GM12878 (cell line): ENCODE data around the gene BCAT1. TPM values are rescaled to one million over a fixed set of nuclear protein-coding genes. Genes with fewer than 3 reads are reported as not detected.

ENCODE experiments used
- ATAC-seq: fragments of 200-7000 bp; cut with Tn5 transposase; 3 replicates; pipeline ENCODE4 v1.9.1; 2020; ENCODE audit warnings: mild to moderate bottlenecking, moderate library complexity
- BruUV-seq: library from RNA; stranded (reverse); fragments of 400-500 nt; replicated peaks from 2 replicates; lab custom pipeline; 2021; lab: Mats Ljungman, UMichigan
- CTCF ChIA-PET: fragments of 300-600 bp; sonication (Branson Sonifier 250); formaldehyde crosslinking; extraction: SDS; loops from one replicate; lab custom pipeline; 2021; ENCODE audit warnings: inconsistent platforms; lab: Yijun Ruan, JAX
- POLR2A ChIA-PET: fragments of 350-600 bp; formaldehyde crosslinking; extraction: SDS; loops from one replicate; lab custom pipeline; 2021; ENCODE audit warnings: inconsistent platforms; lab: Charles Lee
- RAD21 ChIA-PET: fragments of 300-600 bp; sonication (Branson Sonifier 250); formaldehyde crosslinking; loops from one replicate; lab custom pipeline; 2023; ENCODE audit warnings: antibody characterized with exemption; ENCODE audit not compliant: unreplicated experiment; lab: Charles Lee
- SMC1A ChIA-PET: fragments of 300-600 bp; sonication (Branson Sonifier 250); formaldehyde crosslinking; loops from one replicate; lab custom pipeline; 2023; ENCODE audit not compliant: unreplicated experiment, uncharacterized antibody; lab: Charles Lee
- DNase-seq: peaks from one replicate; pipeline ENCODE4 v3.0.0-alpha.2; 2011; ENCODE audit warnings: low read depth, low spot score
- FAIRE-seq: peaks from 3 replicates; lab custom pipeline; 2011; peaks lifted over from hg19 to GRCh38; lab: Jason Lieb, UNC
- H2AFZ ChIP-seq: 2 replicates; pipeline ENCODE4 v1.6.0; 2011; ENCODE audit warnings: low read depth, low read length, control low read depth; ENCODE audit not compliant: control insufficient read depth
- H3K27ac ChIP-seq: 2 replicates; pipeline ENCODE4 v1.5.1; 2011; ENCODE audit warnings: control low read depth; ENCODE audit not compliant: control insufficient read depth, insufficient read depth
- H3K27me3 ChIP-seq, 2 experiments: replicated peaks in 1 of 2; 2 replicates each; pipeline versions ENCODE4 v1.6.0 to v1.6.1; 2011; ENCODE audit warnings: low read length in 1 of 2; ENCODE audit not compliant: control insufficient read depth in 2 of 2, insufficient read depth in 2 of 2
- H3K36me3 ChIP-seq, 2 experiments: 2 replicates each; pipeline ENCODE4 v1.5.1; 2011; ENCODE audit warnings: low read length in 1 of 2; ENCODE audit not compliant: control insufficient read depth in 2 of 2, insufficient read depth in 2 of 2
- H3K4me1 ChIP-seq: 2 replicates; pipeline ENCODE4 v1.6.1; 2011; ENCODE audit warnings: mild to moderate bottlenecking, low read length, moderate library complexity, mixed read lengths; ENCODE audit not compliant: control insufficient read depth, insufficient read depth
- H3K4me2 ChIP-seq: 2 replicates; pipeline ENCODE4 v1.6.0; 2011; ENCODE audit warnings: control low read depth; ENCODE audit not compliant: control insufficient read depth, insufficient read depth
- H3K4me3 ChIP-seq: fragments of 200-600 bp; sonication (generic); 2 replicates; pipeline ENCODE4 v1.5.1; 2016
- H3K79me2 ChIP-seq: 2 replicates; pipeline ENCODE4 v1.6.0; 2011; ENCODE audit warnings: low read length; ENCODE audit not compliant: control insufficient read depth, insufficient read depth
- H3K9ac ChIP-seq: 2 replicates; pipeline ENCODE4 v1.8.0; 2011; ENCODE audit warnings: low read length, control low read depth, mixed read lengths; ENCODE audit not compliant: control insufficient read depth, insufficient read depth
- H3K9me3 ChIP-seq: replicated peaks from 3 replicates; pipeline ENCODE4 v1.5.1; 2011; ENCODE audit warnings: mild to moderate bottlenecking, low read length; ENCODE audit not compliant: control insufficient read depth, insufficient read depth
- H4K20me1 ChIP-seq: 2 replicates; pipeline ENCODE4 v1.6.0; 2011; ENCODE audit not compliant: control insufficient read depth, insufficient read depth
- CBX3 ChIP-seq: fragments of 200-600 bp; sonication (generic); IDR thresholded peaks from 2 replicates; pipeline ENCODE4 v1.6.1; 2016; ENCODE audit warnings: low read depth, borderline replicate concordance
- CHD1 ChIP-seq: IDR thresholded peaks from 2 replicates; pipeline ENCODE4 v1.6.1; 2012; ENCODE audit warnings: low read depth, low read length, improper control_type of control experiment
- EZH2 ChIP-seq: IDR thresholded peaks from 2 replicates; pipeline ENCODE4 v1.6.1; 2012; ENCODE audit warnings: low read depth, mild to moderate bottlenecking, control low read depth, inconsistent platforms, low read length, borderline replicate concordance; ENCODE audit not compliant: control insufficient read depth
- IKZF1 ChIP-seq: fragments of 450-650 bp; conservative IDR thresholded peaks from 2 replicates; pipeline ENCODE4 v1.6.1; 2017; ENCODE audit warnings: antibody characterized with exemption, mild to moderate bottlenecking
- NFIC ChIP-seq: IDR thresholded peaks from 2 replicates; pipeline ENCODE4 v1.6.1; 2012; ENCODE audit warnings: low read depth, mild to moderate bottlenecking, inconsistent platforms, low read length, moderate library complexity
- NR2C1 ChIP-seq: fragments of 450-650 bp; IDR thresholded peaks from 2 replicates; pipeline ENCODE4 v1.6.1; 2017; ENCODE audit warnings: antibody characterized with exemption, mild to moderate bottlenecking, moderate library complexity
- SPI1 ChIP-seq: IDR thresholded peaks from 2 replicates; pipeline ENCODE4 v1.6.1; 2011; ENCODE audit warnings: low read depth, mild to moderate bottlenecking, low read length, moderate library complexity, borderline replicate concordance; ENCODE audit not compliant: insufficient read depth
- ZNF207 ChIP-seq: fragments of 450-650 bp; IDR thresholded peaks from 2 replicates; pipeline ENCODE4 v1.6.1; 2014; ENCODE audit warnings: antibody characterized with exemption, mild to moderate bottlenecking, borderline replicate concordance
- ZNF384 ChIP-seq: IDR thresholded peaks from 2 replicates; pipeline ENCODE4 v1.6.1; 2012; ENCODE audit warnings: low read depth, mild to moderate bottlenecking, low read length, improper control_type of control experiment, borderline replicate concordance
- WGBS: methylation state at CpG from one replicate; pipeline ENCODE4 v1.1.6; 2016; ENCODE audit warnings: low lambda C conversion rate; ENCODE audit not compliant: insufficient replicate concordance, insufficient coverage; ENCODE audit errors: missing lambda C conversion rate; 5-methylcytosine and 5-hydroxymethylcytosine counted together
- in situ Hi-C: fragments of 300-500 bp; cut with MboI; formaldehyde crosslinking; loops from 9 replicates; pipeline ENCODE4 v1.14.3; 2018; ENCODE audit warnings: mixed read lengths
- intact Hi-C: fragments of 100-400 bp; cut with micrococcal nuclease; formaldehyde crosslinking; loops from one replicate; pipeline ENCODE4 v1.14.2; 2022; ENCODE audit not compliant: unreplicated experiment
- polyA plus RNA-seq, 11 experiments: library from polyadenylated mRNA; depleted of rRNA in 4 of 11; unstranded in 6 of 11; stranded (reverse) in 5 of 11; fragments of >200 nt; fragmentation: Nextera tagmentation in 4 of 11; fragmentation: Illumina TruSeq in 1 of 11; extraction: Ambion mirVana in 4 of 11; extraction: Trizol in 1 of 11; gene quantifications; 1 replicate in 1 of 11; 2 replicates in 10 of 11; pipeline versions ENCODE4 v1.2.1 to v1.2.3, GENCODE V29; 2011 to 2016; ENCODE audit warnings: inconsistent platforms in 2 of 11, missing spikeins in 2 of 11, low read depth in 1 of 11
- total RNA-seq, 4 experiments: library from RNA; depleted of rRNA in 3 of 4; stranded (reverse); fragments of >200 nt in 3 of 4; fragmentation: Illumina TruSeq in 1 of 4; extraction: Trizol in 1 of 4; gene quantifications; 2 replicates each; pipeline versions ENCODE4 v1.2.1 to v1.2.3, GENCODE V29; 2013 to 2021
- TF ChIP-seq, protein P1 (sequence below): fragments of 450-650 bp; IDR thresholded peaks from 2 replicates; pipeline ENCODE4 v1.6.1; 2017; ENCODE audit warnings: mild to moderate bottlenecking, moderate library complexity
- TF ChIP-seq, protein P2 (sequence below): IDR thresholded peaks from 2 replicates; pipeline ENCODE4 v1.6.1; 2011; ENCODE audit warnings: borderline replicate concordance, low read depth, mild to moderate bottlenecking, moderate library complexity, low read length; ENCODE audit not compliant: insufficient read depth, poor library complexity, severe bottlenecking
- TF ChIP-seq, protein P3 (sequence below): fragments of 450-650 bp; IDR thresholded peaks from 2 replicates; pipeline ENCODE4 v1.6.1; 2014; ENCODE audit warnings: mild to moderate bottlenecking

BCAT1 gene
- total and polyA plus RNA-seq, 10 of the 15 experiments (the other 5 are each of a cell fraction or from before 2014, with no cell fraction given): 26.2 to 187 (median 81.9) TPM

DNA sequence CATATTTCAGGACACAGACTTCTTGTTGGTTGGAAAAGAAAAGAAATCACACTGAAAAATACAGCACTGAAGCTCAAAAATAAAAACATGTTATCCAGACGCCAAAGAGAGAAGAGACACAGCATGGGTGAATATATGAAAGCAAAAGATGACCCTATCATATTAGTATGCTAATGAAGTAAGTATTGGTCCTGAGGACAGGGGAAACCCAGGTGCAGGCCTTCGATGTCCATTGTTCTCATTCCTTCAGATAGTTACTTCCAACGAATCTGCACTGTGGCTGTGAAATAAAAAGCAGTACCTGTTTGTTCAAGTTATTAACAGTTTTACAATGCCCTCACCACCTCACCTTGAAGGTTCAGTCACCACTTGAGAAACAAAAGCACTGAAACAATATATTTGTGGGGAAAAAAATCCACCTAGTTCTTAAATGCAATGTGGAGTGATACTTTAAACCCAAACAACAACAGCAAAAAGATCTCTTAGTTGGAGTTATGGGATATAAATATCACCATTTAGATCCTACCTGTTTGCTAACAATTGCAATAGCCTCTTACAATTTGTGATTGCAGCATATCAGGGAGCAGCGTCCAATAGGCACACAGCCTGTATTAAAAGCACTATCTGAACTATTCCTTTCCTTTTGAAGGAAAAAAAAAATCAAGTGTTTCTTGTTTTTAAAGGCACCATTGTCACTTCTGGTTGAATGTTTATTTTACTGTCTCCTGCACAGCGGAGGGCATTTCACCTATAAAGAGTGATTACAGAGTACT is 188.1 kb downstream of the BCAT1 start (continued):
- TF ChIP-seq, protein P1, sequence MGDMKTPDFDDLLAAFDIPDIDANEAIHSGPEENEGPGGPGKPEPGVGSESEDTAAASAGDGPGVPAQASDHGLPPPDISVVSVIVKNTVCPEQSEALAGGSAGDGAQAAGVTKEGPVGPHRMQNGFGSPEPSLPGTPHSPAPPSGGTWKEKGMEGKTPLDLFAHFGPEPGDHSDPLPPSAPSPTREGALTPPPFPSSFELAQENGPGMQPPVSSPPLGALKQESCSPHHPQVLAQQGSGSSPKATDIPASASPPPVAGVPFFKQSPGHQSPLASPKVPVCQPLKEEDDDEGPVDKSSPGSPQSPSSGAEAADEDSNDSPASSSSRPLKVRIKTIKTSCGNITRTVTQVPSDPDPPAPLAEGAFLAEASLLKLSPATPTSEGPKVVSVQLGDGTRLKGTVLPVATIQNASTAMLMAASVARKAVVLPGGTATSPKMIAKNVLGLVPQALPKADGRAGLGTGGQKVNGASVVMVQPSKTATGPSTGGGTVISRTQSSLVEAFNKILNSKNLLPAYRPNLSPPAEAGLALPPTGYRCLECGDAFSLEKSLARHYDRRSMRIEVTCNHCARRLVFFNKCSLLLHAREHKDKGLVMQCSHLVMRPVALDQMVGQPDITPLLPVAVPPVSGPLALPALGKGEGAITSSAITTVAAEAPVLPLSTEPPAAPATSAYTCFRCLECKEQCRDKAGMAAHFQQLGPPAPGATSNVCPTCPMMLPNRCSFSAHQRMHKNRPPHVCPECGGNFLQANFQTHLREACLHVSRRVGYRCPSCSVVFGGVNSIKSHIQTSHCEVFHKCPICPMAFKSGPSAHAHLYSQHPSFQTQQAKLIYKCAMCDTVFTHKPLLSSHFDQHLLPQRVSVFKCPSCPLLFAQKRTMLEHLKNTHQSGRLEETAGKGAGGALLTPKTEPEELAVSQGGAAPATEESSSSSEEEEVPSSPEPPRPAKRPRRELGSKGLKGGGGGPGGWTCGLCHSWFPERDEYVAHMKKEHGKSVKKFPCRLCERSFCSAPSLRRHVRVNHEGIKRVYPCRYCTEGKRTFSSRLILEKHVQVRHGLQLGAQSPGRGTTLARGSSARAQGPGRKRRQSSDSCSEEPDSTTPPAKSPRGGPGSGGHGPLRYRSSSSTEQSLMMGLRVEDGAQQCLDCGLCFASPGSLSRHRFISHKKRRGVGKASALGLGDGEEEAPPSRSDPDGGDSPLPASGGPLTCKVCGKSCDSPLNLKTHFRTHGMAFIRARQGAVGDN: no peak
- no peak for TF ChIP-seq CBX3
- TF ChIP-seq, protein P2, sequence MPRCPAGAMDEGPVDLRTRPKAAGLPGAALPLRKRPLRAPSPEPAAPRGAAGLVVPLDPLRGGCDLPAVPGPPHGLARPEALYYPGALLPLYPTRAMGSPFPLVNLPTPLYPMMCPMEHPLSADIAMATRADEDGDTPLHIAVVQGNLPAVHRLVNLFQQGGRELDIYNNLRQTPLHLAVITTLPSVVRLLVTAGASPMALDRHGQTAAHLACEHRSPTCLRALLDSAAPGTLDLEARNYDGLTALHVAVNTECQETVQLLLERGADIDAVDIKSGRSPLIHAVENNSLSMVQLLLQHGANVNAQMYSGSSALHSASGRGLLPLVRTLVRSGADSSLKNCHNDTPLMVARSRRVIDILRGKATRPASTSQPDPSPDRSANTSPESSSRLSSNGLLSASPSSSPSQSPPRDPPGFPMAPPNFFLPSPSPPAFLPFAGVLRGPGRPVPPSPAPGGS: no peak

DNA sequence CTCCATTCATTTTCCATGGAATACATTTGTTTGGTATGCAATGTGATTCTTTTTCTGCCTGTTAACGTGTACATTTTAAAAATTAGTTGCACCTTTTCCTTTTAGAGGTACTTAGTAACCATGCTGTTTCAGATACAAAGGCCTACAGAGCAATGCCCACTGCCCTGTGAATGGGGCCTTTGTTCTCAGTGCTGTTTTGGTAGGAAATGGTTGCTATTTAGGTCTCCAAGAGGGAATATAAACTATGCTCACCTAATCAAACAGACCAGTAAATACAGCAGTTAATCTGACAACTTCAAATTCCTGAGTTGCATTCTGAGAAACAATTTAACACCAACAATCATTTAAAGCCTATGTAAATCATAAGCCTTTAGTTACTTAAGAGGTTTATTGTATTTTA is 188.7 kb downstream of the BCAT1 start:
- CTCF ChIA-PET: no interaction called here
- Histone ChIP-seq H4K20me1 (no peaks in the 10 kb centered on the region), H3K4me3 (no peak overlapping the region), H3K36me3 (no peaks in the 10 kb centered on the region), H3K4me1 (no peaks in the 10 kb centered on the region), H3K9me3 (no peaks in the 10 kb centered on the region), H3K27me3 (no peaks in the 10 kb centered on the region; a peak in 2 of 4 replicates), H3K27ac (no peak overlapping the region), H3K9ac (no peak overlapping the region), H3K4me2 (no peak overlapping the region), H2AFZ (no peak overlapping the region), H3K79me2 (no peaks in the 10 kb centered on the region)
- in situ Hi-C loops: no loop called here
- BruUV-seq: no TSS peak
- ATAC-seq (no peak), FAIRE-seq (no peak), DNase-seq (no peak)
- RAD21 ChIA-PET: no interaction called here
- 33% methylated on average over 1 of the region's 1 CpG for WGBS
- TF ChIP-seq IKZF1 (no peak), ZNF384 (no peak), EZH2 (no peak), NFIC (no peak), CHD1 (no peak), ZNF207 (no peak), NR2C1 (no peak), SPI1 (no peak)
- TF ChIP-seq, protein P3, sequence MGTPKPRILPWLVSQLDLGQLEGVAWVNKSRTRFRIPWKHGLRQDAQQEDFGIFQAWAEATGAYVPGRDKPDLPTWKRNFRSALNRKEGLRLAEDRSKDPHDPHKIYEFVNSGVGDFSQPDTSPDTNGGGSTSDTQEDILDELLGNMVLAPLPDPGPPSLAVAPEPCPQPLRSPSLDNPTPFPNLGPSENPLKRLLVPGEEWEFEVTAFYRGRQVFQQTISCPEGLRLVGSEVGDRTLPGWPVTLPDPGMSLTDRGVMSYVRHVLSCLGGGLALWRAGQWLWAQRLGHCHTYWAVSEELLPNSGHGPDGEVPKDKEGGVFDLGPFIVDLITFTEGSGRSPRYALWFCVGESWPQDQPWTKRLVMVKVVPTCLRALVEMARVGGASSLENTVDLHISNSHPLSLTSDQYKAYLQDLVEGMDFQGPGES: no peak
- POLR2A ChIA-PET: no interaction called here
- SMC1A ChIA-PET: no interaction called here
- intact Hi-C loops: no loop called here
